NOMO-1 treated with DMSO at 0.1 percent for 48 hours (cell line): ENCODE data around the gene SUSD1.
A peak's percentile ranks its signal among the peaks of the same experiment; 100 is the strongest.

Source experiments
- DNase-seq: peaks from one replicate; lab custom pipeline; 2025; ENCODE audit not compliant: unreplicated experiment; lab: John Stamatoyannopoulos, UW

SUSD1 gene

DNA sequence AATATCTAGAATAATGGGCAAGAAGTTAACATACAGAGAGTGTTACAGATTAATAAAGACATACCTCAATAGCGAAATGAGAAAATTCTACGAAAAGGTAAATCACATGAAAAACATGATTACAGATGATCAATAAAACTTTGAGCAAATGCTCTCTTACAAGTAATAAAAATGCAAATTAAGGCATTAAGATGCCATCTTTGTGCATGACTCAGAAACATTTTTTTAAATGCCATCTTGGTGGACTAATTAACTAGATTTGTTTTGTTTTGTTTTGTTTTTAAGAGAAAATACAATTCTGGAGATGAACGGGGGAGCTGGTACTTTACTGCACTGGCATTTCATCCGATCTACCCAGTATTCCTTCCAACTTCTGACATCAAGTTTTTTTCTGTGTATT is 130.2 kb downstream of the SUSD1 start:
- DNase-seq = no peak

DNA sequence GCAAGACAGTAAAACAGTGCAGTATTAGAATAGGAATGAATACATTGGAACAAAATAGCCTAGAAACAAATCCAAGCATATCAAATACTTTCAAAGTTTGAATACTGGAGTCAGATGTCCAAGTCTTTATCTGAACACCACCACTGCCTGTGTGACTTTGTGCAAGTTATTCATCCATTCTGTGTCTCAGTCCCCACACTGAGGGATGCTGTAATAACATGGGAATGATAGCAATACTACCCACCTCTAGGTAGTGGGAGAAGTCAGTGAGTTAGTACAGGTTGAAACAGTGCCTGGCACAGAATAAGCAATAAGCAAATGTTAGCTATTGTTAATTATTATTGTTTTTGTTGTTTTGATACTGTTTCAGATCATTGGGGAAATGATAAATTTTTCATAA is 130.9 kb downstream of the SUSD1 start:
- no peak for DNase-seq

DNA sequence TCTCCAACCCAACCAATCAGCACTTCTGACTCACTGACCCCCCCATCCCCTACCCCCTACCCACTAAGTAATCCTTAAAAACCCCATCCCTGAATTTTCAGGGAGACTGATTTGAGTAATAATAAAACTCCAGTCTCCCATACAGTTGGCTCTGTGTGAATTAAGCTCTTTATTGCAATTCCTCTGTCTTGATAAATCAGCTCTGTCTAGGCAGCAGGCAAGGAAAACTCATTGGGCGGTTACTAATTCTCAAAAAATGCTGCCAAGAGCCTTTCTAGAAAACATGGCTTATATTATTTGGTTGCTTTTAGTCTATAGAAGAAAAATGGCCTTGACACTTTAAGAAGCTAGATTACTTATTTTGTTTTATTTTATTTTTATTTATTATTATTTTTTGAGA is 131.7 kb downstream of the SUSD1 start:
- no peak for DNase-seq

- DNase-seq = no peak
These were observed 132.3 kb downstream of the SUSD1 start for GRCh38 chr9:112042769-112043168.

GRCh38 chr9:112042244-112042638 is 132.9 kb downstream of the SUSD1 start:
- DNase-seq = no peak

- DNase-seq = no peak
These were observed 133.4 kb downstream of the SUSD1 start for GRCh38 chr9:112041536-112042243.

- no peak for DNase-seq
These were observed 133.9 kb downstream of the SUSD1 start for GRCh38 chr9:112041199-112041535.

DNA sequence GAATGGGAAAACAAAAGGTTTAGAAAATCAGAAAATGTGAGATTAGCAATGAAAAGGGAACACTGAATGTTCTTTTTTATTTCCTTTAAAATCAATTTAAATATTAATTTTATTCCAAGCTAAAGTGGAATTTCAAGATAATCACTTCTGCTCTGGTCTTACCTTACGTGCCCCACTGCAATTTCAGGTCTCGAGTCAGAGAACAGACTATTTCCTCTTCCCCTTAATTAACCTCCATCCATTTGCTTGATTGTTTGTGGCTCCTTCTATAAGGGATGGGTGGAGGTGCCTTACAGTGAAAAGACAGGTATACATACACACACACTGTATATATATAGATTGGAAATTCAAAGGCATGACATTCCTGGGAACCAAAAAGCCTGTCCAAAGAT is 137.1 kb downstream of the SUSD1 start:
- DNase-seq = peak; percentile 58

DNA sequence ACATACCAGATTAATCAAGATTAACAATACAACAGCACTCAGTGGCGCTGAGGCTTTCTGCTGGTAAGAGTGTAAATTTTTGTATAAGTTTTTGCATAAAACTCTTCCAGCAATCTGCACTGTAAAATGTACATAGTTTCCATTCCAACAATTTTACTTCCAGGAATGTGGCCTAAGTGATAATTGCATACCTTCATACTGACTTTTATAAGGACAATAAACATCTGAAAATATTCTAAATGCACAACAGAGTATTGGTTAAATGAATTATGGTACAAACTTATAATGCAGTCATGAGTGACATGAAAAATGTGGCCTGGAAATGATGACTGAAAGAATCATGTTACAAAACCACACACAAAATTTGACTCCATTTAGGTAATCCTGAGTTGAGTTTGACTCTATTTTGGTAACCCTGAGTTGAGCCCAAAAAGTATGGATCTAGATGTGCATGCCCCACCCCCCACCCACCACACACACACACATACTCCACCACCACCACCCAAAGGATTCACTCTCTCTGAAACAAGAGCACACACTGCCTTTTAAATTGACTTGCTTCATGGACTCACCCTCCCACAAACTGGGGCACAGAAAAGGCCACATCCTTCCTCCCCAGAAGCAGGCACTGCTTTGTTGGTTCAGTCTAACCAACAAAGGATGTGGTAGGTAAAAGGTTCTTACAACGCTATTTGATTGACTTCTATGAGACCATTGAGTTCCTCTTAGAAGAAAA is 137.6 kb downstream of the SUSD1 start:
- peak; percentile 78 for DNase-seq

DNA sequence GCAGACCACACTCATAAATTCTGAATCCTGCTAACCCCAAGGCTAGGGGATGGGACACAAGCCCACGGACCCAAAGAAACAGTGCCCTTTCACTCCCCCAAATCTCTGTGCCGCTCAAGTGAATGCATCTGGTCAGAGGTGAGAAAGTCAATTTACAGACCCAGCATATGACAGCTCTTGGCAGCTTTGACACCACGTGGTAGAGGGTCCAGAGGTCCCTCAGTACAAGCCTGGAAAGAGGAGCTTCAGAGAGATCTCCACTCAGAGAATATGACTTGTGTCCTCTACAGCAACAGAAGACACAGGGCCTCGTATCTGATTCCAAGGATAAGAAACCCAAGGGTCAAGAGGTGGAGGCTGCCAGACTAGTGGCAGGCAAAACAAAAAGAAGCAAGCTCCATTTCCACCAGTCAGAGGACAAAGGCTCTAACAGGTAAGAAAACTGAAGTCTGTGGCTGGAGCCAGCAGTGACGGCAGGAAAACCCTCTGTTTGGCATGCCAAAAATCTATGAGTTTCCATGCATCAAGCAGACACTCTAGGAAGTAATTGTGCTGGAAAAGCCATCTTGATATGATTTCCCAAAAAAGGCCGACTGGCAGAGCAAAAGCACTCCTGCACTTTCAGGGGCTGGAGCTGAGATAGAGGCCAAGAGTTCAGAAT is 139.8 kb downstream of the SUSD1 start:
- no peak for DNase-seq

- DNase-seq = no peak
These were observed 140.9 kb downstream of the SUSD1 start for GRCh38 chr9:112034216-112034611.

DNA sequence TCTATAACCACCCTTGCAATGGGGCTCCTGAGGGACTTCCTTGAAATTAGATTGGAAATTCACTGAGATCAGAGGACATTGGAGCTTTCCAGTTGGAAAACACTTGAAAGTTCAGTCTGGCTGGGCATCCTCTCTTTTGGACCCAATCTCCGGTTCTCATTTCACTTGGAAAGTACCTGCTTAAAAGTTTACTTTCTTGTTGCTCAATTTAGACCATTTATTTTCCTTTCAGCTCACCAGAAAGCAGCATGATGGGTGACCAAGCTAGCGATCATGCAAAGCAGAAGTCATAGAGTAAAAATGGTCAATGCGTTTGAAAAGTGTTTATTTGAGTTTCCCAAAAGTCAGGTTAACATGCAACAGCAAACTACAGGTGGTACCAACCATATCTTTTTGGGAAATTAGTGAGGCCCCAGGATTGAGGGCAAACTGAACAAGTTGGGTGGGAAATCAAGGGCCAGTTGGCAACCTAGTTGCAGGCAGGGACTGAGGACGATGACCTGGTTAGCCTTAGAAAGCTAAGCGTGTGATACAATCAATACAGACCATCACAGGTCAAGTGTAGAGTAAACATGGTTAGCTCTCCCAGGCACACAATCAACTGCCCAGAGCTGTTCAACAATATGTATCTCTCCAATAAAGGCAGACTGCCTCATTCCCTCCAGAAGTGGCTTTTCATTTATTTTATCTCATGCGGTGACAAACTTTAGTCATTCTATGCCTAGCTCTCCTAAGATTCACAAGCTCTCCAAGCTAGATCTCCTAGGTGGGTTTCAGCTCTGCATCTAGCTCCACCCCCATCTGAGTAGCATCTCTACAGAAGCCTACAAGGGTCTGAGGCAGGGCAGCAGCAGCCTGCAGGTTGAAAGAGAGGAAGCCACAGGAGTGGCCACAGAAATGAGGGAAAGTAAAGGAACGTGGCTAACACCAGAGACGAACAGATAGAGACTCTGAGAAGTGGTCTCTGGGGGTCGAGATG is 141.6 kb downstream of the SUSD1 start:
- DNase-seq = no peak

GRCh38 chr9:112032743-112033142 is 142.4 kb downstream of the SUSD1 start:
- no peak for DNase-seq

DNA sequence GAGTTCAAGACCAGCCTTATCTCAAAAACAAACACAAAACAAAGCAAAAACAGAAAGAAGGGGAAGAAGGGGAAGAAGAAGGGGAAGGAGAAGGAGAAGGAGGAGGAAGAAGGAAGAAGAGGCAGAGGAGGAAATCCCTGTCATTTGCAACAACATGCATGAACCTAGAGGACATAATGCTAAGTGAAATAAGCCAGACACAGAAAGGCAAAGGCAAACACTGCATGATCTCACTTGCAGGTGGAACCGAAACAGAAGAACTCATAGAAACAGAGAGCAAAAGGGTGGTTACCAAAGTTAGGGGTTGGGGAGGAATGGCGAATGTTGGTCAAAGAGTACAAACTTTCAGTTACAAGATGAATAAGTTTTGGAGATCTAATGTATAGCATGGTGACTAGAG is 143.1 kb downstream of the SUSD1 start:
- DNase-seq = no peak

DNA sequence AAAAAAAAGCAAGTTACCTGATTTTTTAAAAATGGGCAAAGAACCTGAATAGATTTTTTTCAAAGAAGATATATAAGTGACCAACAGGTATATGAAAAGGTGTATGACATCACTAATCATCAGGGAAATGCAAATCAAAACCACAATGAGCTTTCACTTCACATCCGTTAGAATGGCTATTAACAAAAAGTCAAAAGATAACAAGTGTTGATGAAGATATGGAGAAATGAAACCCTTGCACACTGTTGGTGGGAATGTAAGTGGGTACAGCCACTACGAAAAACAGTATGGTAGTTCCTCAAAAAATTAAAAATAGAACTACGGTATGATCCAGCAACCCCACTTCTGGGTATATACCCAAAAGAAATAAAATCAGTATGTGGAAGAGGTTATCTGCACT is 143.7 kb downstream of the SUSD1 start:
- peak; percentile 11 for DNase-seq

GRCh38 chr9:112029921-112030444 is 145.1 kb downstream of the SUSD1 start:
- peak; percentile 13 for DNase-seq

- no peak for DNase-seq
These were observed 146.6 kb downstream of the SUSD1 start for GRCh38 chr9:112028242-112029221.

GRCh38 chr9:112025850-112026249 is 149.2 kb downstream of the SUSD1 start:
- DNase-seq = no peak

DNA sequence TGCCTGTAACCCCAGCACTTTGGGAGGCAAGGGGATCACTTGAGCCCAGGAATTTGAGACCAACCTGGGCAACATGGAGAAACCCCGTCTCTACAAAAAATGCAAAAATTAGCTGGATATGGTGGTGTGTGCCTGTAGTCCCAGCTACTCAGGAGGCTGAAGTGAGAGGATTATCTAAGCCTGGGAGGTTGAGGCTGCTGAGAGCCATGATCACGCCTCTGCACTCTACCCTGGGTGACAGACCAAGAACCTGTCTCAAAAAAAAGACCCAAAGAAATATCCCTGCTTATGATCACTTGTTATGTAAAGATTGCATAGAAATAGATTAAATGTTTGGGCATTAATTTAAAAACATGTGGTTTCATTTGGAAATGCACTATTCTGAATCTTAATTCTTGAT is 153.4 kb downstream of the SUSD1 start:
- DNase-seq = no peak
